ENCODE measurements around the gene TAF11L7.
"Not testable (repeated sequence)": the region's sequence is repeated elsewhere in the genome, so short reads cannot be mapped to it uniquely, and the experiment has no call there.

TAF11L7 gene

GRCh38 chr5:17604951-17605350 is 19.4 kb upstream of the TAF11L7 start:
- no peaks in the 10 kb centered on the region for H3K9me3 Mint-ChIP-seq
- no peak overlapping the region for H3K4me3 Mint-ChIP-seq
- H3K27ac Mint-ChIP-seq, result no peak overlapping the region
- TF ChIP-seq, protein P1, sequence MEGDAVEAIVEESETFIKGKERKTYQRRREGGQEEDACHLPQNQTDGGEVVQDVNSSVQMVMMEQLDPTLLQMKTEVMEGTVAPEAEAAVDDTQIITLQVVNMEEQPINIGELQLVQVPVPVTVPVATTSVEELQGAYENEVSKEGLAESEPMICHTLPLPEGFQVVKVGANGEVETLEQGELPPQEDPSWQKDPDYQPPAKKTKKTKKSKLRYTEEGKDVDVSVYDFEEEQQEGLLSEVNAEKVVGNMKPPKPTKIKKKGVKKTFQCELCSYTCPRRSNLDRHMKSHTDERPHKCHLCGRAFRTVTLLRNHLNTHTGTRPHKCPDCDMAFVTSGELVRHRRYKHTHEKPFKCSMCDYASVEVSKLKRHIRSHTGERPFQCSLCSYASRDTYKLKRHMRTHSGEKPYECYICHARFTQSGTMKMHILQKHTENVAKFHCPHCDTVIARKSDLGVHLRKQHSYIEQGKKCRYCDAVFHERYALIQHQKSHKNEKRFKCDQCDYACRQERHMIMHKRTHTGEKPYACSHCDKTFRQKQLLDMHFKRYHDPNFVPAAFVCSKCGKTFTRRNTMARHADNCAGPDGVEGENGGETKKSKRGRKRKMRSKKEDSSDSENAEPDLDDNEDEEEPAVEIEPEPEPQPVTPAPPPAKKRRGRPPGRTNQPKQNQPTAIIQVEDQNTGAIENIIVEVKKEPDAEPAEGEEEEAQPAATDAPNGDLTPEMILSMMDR (IDR thresholded peaks at IDR 0.05), result no peak
- no peaks in the 10 kb centered on the region for H3K36me3 Mint-ChIP-seq (ENCODE audit: low read depth)
- peaks cover 3% of the 10 kb centered on the region for H3K27me3 Mint-ChIP-seq (ENCODE audit: low read depth, poor library complexity)
- no peak for DNase-seq
- H3K4me1 Mint-ChIP-seq, result no peaks in the 10 kb centered on the region

GRCh38 chr5:17603880-17604279 is 18.3 kb upstream of the TAF11L7 start, which contains the start of gene TAF11L11:
TAF11L11 (plus strand) TSS chr5:17604183.
- not testable (repeated sequence) for H3K4me1 Mint-ChIP-seq; H3K9me3 Mint-ChIP-seq; H3K27ac Mint-ChIP-seq; H3K4me3 Mint-ChIP-seq; H3K27me3 Mint-ChIP-seq (ENCODE audit: low read depth, poor library complexity); DNase-seq; H3K36me3 Mint-ChIP-seq (ENCODE audit: low read depth)

DNA sequence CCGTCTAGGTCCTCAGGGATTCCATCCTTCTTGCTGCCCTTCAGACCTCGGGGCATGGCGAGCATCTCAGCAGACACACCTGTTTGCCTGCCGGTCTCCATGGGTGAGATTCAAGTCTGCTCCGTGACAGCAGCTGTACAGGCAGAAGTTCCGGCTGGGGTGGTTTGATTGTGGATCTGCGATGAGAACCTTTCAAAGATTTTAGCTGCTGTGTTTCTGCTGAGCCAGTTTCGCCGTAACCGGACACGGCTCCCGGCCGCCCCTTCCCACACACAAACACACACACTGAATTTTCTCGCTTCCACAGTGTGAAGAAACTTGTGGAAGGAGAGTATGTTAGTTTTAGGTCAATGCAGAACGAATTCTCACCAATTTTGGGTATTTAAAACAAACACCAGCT is 12.2 kb upstream of the TAF11L7 start, which contains the start of gene TAF11L10:
Gene TAF11L10 (minus strand): TSS at position 101 of the 400 bp plus-strand sequence.
- not testable (repeated sequence) for H3K27me3 Mint-ChIP-seq (ENCODE audit: low read depth, poor library complexity); H3K27ac Mint-ChIP-seq; H3K9me3 Mint-ChIP-seq; DNase-seq; H3K4me1 Mint-ChIP-seq; H3K4me3 Mint-ChIP-seq; H3K36me3 Mint-ChIP-seq (ENCODE audit: low read depth)

GRCh38 chr5:17594255-17594654 is 8.7 kb upstream of the TAF11L7 start, which contains the start of gene TAF11L9:
TAF11L9 (minus strand) TSS chr5:17594394.
- not testable (repeated sequence) for H3K27ac Mint-ChIP-seq; DNase-seq; H3K36me3 Mint-ChIP-seq (ENCODE audit: low read depth); H3K27me3 Mint-ChIP-seq (ENCODE audit: low read depth, poor library complexity); H3K9me3 Mint-ChIP-seq; H3K4me1 Mint-ChIP-seq; H3K4me3 Mint-ChIP-seq

GRCh38 chr5:17590860-17591259 is 5.3 kb upstream of the TAF11L7 start, which contains the start of gene TAF11L8:
TAF11L8 (minus strand) TSS chr5:17590960.
- H3K9me3 Mint-ChIP-seq; H3K4me3 Mint-ChIP-seq; H3K27me3 Mint-ChIP-seq (ENCODE audit: low read depth, poor library complexity); H3K36me3 Mint-ChIP-seq (ENCODE audit: low read depth); DNase-seq; H3K4me1 Mint-ChIP-seq; H3K27ac Mint-ChIP-seq: not testable (repeated sequence)

Data from nephron progenitor cell (in vitro differentiated cells).